ENCODE data around the gene KIAA1614.

DNA sequence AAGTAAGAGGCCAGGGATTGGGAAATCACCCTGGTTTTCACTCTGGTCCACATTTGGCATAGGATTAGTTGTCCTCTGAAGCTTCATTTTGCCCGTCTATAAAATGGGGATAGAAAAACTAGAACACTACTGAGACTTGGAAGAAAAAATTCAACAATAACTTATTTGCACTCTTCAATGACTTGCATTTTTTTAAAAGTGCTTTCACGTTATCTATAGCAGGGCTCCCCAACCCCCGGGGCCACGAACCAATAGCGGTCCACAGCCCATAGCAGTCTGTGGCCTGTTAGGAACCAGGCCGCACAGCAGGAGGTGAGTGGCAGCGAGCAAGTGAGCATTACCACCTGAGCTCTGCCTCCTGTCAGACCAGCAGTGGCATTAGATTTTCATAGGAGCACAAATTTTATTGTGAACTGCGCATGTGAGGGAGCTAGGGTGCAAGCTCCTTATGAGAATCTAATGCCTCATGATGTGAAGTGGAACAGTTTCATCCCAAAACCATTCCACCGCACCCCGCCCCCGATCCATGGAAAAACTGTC is 2.8 kb downstream of the KIAA1614 start:
- no peak for TF ChIP-seq EZH2 (optimal IDR thresholded peaks at IDR 0.05; ENCODE audit: low read depth, low read length)
- no peak for TF ChIP-seq CTCF (IDR thresholded peaks at IDR 0.05; ENCODE audit: low read length)
- TF ChIP-seq EZH2phosphoT487 (IDR thresholded peaks at IDR 0.05; ENCODE audit: low read length) = no peak

Data from MM.1S (cell line).